Melanocyte of skin (primary cell): ENCODE measurements around the gene CARNS1. TPM values are rescaled to one million over a fixed set of nuclear protein-coding genes. Genes with fewer than 3 reads are reported as not detected.

ENCODE experiments used
- small RNA-seq, 2 donors: library from RNA; depleted of rRNA; stranded (forward); fragments of <200 nt; gene quantifications; one replicate each; pipeline ENCODE3, GENCODE V24; 2012
- total RNA-seq, 2 donors: library from RNA; depleted of rRNA; stranded (reverse); fragments of >200 nt; gene quantifications; 2 replicates each; pipeline ENCODE4 v1.2.3, GENCODE V29; 2012

Gene CARNS1, protein sequence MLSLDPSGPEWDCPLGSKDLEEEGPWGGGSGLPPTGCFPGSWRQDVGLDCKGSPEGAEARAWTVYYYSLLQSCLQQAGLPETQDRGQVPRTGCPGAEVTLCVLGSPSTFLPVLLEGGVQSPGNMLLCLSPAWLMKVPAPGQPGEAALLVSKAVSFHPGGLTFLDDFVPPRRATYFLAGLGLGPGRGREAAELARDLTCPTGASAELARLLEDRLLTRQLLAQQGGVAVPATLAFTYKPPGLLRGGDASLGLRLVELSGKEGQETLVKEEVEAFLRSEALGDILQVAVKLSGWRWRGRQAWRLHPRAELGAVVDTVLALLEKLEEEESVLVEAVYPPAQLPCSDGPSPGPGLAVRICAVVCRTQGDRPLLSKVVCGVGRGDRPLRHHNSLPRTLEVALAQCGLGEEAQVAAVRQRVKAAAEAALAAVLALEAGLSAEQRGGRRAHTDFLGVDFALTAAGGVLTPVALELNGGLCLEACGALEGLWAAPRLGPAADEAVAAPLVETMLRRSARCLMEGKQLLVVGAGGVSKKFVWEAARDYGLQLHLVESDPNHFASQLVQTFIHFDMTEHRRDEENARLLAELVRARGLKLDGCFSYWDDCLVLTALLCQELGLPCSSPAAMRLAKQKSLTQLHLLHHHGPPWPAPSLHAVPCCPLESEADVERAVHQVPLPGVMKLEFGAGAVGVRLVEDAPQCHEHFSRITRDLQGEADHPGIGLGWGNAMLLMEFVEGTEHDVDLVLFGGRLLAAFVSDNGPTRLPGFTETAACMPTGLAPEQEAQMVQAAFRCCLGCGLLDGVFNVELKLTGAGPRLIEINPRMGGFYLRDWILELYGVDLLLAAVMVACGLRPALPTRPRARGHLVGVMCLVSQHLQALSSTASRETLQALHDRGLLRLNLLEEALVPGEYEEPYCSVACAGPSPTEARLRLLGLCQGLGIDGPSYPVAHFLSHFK
- under 1 TPM in 1 of 2 donors, not detected in 1; under 0.01 TPM for total RNA-seq

DNA sequence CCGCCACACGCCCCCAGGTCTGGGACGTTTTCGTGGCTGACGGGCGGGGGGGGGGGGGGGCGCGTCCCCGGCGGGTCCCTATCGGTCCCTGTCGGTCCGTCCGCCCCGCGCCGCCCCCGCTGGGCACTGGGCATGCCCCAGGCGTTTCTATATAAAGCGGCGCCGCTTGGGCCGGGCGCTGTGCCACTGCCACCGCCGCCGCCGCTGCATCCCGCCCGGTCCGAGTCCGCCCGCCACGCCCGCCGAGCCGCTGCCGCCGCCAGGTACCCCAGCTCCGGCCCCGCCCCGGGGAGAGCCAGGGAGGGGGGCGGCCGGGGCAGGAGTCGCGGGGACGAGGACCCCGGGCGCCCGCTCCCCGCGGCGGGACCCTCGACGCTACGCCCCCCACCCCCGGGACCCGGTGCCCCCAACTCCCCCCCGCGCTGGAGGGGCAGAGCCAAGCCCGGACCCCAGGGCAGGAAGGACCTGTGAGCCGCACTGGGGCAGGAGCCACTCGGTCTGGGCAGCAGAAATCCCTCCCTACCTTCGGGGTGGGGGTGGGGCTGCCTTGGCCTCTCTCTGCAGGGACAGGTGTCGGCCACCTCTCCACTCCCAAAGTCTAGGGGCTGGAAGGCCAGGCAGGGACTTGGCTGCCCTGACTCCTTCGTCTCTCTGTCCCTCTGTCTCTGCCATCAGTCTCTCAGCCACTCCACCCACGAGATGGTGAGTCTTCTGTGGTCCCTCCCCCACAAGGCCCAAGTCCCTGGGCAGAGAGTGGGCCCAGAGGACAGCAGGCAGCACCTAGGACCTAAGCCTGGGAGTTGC is at the start of gene CARNS1:
Gene CARNS1 (plus strand): TSS at position 178 of the 804 bp plus-strand sequence. CDS start 522 bp downstream, at position 700.

DNA sequence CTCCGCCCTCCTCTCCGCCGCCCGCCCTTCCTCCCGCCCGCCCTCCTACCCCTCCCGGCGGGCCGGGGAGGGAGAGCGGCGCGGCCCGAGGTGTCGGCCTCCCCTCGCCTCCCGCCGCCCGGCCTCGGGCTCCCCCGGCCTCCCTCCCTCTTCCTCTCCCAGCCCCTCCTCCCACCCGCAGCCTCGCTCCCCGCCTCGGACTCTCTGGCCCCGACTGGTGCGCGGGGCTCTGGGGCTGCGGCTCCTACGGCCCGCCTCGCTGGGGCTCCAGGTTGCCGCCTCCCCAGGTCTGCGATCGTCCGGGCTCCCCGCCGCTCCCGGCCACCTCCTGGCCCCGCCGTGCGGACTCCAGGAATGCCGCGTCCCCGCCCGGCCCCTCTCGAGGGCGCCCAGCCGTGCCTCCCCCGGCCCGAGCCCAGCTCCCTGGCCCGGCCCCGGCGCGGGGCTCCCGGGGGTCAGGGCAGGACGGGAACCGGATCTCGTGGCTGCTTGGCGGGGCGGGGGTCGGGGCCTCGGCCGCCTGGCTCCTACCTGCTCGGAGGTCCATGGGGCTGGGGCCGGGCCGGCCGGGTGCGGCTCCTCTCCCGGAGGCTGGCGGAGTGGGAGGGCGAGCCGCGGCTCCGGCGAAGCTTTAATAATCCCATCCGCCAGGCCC is 42.4 kb upstream of the CARNS1 start, which contains the start of gene CLCF1:
Gene CLCF1 (minus strand): TSS at position 606 of the 655 bp plus-strand sequence. CDS start 59 bp downstream, at position 547.

DNA sequence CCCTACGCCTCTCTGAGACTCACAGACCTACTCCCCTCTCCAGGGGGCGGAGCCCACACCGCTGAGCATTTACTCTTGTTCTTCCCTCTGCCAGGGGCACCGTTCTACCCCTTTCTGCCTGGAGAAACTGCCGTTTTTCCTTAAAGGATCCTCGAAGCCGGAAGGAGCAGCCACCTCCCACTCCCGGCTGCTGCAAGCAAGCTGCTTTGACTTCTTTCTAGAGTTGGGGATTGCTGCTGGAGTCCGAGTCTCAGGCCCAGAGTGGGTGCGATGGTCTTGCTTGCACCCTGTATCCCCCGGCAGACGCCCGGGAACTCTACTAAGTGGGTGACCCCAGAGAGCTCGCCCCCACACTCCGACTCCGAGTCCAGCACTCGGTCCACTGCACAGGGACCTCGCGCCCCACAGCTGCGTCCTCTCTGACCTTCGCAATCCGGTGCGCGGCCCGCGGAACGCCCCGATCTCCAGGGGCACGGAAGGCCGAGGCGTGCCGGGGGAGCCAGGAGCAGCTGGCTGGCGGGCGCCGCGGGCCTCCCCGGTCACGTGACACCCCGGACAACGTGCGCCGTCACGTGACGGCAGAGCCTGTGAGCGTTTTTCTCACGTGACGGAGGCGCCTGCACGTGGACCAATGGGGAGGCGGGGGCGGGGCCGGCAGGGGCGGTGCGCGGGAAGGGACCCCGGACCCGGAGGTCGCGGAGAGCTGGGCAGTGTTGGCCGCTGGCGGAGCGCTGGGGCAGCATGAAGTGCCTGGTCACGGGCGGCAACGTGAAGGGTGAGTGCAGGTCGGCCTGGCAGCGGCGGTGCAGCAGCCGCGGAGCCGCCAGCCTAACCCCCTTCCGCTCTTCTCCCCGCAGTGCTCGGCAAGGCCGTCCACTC is 23.9 kb upstream of the CARNS1 start, which contains the start of gene RAD9A:
Gene RAD9A (plus strand): TSS at position 683 of the 879 bp plus-strand sequence. CDS start 59 bp downstream, at position 742.

DNA sequence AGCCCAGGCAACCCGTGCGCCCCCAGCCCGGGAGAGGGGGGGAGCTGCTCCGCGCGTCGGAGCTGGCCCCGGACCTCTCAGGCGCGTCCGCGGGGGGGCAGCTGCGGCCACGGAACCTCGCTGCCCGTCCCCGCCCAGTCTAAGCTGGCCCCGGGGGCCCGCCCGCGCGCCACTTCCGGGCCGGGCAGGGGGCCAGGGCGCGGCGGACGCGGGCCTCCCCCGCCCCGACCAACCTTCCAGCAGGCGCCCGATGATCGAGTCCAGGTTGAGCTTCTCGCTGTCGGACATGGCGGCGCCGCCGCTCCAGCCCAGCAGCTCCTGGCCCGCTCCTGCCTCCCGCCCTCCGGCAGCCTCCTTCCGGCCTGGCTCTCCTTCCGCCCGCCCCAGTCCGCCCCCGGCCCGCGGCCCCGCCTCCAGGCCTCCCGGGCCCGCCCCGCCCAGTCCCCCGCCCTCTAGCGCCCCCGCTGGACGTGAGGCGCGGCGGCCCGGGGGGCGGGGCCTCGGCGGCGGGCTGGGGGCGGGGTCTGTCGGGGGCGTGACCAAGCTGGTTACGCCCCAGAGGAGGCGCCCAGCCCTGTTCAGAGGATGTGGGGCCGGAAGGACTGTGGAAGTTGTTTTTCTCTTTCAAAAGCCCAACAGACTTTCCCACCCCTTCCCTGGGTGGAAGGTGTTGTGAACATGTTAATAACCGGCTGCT is 13.8 kb upstream of the CARNS1 start, which contains the start of gene PPP1CA:
Gene PPP1CA (minus strand): TSS at position 364 of the 697 bp plus-strand sequence. CDS start 76 bp downstream, at position 288.

DNA sequence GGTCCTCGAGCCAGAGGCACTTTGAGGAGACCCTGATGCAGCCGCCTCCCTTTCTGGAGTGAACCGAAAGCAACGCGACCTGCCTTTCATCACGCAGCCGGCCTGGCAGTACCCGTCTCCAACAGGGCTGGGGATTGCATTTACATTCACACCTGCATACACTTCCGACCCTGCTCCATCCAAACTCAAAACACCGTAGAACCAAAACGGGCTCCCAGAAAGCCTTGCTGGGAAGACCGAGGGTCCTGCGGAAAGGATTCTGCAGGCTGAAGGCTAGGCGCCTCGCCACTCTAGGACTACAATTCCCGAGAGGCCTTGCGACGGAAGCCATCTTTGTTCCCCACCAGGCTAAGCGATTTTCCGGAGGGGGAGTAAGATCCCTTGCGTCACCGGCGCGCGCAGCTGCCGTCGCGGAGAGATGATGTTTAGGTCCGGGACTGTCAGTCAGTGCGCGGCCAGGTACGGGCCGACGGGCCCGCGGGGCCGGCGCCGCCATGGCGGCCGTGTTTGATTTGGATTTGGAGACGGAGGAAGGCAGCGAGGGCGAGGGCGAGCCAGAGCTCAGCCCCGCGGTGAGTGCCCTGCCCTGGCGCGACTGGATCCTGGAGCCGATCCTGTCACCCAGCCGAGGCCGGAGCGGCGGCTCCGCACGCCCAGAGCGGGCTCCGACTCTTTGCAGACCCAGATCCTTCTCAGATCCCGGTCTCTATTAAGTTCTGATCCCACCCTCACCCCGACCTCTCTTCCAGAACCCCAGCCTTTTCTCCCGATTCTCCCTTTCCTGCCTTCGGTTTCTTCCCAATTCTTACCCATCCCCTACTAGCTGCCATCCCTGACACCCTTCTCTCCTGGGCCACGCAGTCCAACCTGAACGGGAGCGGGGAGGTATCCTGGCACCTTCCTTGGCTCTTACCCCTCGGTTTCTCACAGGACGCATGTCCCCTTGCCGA is 12.8 kb downstream of the CARNS1 start, which contains the start of gene RPS6KB2:
Gene RPS6KB2 (plus strand): TSS at position 443 of the 950 bp plus-strand sequence. CDS start 52 bp downstream, at position 495.

DNA sequence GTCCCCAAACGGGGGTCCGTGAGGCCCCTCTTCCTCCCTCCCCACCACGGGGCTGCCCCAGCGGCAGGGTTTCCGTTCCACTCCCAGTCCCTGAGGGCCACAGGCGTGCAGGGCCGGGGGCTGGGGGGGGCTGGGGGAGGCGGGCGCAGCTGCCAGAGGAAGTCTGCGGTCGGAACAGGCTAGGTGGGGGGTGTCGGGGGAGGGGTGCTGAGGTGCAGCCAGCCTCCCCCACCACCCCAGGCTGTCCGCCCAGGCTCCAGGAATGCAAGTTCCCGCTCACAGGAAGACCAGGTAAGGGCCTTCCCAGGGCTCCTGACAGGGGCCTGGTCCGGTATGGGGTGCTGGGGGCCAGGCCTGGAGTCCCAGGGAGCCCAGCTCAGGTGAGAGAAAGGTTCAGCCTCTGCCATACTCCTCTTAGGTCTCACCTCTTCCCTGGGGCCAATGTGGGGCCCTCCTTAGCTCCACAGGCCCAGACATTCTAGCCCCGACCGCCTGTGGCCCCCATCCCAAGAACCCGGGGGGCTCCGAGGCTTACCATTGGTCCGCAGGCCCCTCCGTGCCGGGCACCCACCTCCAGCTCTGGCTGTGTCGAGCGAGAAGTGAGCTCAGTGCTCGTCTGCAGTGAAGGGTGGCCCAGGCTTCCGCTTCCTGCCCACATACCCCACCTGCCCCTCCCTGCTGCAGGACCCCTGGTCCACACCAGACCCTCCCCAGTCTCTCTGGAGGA is 21.8 kb downstream of the CARNS1 start, which contains the start of gene PTPRCAP:
Gene PTPRCAP (minus strand): TSS at position 601 of the 727 bp plus-strand sequence. CDS start 63 bp downstream, at position 538.

DNA sequence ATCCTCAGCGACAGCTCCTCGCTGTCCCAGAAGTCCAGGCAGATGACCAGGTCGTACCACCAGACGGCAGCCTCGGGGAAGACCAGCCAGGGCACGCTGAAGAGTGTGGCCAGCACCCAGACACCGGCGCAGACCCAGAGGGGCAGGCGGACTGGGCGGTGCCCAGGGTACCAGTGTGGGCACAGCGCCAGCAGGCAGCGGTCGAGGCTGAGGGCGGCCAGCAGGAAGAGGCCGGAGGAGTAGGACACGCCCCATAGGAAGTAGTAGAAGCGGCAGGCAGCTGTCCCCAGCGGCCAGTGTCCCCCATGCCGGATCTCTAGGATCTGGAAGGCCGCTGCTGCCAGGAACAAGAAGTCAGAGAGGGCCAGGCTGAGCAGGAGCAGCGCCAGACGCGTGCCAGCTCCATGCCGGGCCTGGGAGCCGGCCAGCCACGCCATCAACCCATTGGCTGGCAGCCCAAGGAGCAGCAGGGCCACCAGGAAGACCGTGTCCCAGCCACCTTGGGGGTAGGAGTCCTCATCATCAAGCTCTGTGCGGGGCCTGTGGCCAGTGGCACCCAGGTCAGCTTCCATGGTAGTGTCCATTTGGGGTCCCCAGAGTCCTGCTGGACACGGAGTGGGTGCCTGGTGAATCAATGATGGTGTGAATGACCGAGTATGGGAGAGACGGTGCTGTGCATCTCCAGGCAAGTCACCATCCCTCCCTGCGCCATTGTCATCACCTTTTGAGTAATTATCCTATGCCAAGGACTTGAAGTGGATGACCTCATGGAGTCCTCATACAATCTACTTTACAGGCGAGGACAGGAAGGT is 36.9 kb downstream of the CARNS1 start, which contains the start of gene GPR152:
Gene GPR152 (minus strand): TSS at position 589 of the 812 bp plus-strand sequence. CDS start 5 bp downstream, at position 584.

DNA sequence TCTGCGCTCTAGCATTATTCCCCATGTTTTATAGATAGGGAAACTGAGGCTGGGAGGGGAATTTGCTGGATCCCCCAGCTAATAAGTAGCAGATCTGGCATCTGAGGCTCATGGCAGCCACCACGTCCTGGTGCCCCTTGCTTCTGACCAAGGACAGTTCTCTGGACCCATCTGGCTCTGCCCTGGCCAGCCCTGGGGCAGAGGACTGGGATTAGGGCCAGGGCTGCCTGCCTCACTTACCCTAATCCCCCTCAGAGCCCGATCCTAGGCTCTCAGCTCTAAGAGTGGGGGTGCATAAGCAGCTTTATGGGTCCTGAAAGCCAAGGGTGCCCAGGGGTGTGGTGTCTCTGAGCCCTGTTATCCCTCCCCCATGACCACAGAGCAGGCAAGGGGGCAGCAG is 39.6 kb downstream of the CARNS1 start, which contains the start of gene CABP4:
Gene CABP4 (plus strand): TSS at position 301 of the 400 bp plus-strand sequence. CDS start 70 bp downstream, at position 371.

DNA sequence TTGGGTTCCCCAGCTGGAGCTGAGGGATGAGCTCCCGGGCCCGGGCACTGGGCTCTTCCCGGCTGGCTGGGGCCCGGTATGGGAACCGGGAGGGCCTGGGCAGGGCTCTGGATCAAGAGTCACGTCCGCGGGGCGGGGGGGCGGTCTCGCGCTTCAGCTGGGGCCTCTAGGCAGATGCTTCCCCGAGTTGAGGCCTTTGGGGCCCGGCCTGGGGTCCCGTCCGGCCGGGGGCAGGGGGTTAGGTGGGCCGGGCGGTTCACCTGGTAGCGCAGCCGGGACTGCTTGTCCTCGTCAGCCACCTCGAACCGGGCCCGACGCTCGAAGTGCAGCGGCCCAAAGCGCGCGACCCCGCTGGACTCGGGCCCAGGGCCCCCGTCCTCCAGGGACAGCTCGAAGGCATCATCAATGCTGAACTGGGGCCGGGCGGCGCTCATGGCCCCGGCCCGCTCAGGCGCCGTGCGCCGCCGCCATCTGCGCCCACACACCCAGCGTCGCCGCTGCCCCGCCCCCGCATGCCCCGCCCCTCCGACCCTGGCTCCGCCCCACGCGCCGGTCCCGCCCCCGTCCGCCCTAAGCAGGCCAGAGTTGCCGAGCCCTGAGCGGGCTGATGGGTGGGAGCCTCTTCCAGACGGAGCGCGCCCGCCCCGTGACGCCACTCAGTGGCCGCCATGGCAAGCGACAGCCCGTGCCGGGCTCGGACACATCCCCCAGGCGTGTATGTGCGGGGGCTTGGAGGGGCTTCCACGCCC is 53.5 kb downstream of the CARNS1 start, which contains the start of gene TMEM134:
Gene TMEM134 (minus strand): TSS at position 493 of the 749 bp plus-strand sequence. CDS start 59 bp downstream, at position 434.

Small RNA genes lying within 50 kb of the gene (small RNA-seq; reads per million reads assigned to genes)
- 0 to 0.09 reads per million in 2 donors for gene RNU6-1238P

Other genes starting within 250 kb of the CARNS1 start
- gene GRK2, start 149.2 kb upstream of the CARNS1 start, total RNA-seq, result 10 to 100 TPM; 32.3 to 42.0 TPM
- gene ANKRD13D, start 126.4 kb upstream of the CARNS1 start, total RNA-seq, result 10 to 100 TPM; 43.7 to 44.3 TPM
- 10 to 100 TPM; 11.7 to 14.8 TPM for gene SSH3, start 112.1 kb upstream of the CARNS1 start, total RNA-seq
- 10 to 100 TPM; 18.3 to 22.4 TPM for gene POLD4, start 62.1 kb upstream of the CARNS1 start, total RNA-seq
- under 1 TPM; 0.33 to 0.34 TPM for gene CLCF1, start 42.1 kb upstream of the CARNS1 start, total RNA-seq
- 10 to 100 TPM; 10.7 to 11.0 TPM for gene RAD9A, start 23.7 kb upstream of the CARNS1 start, total RNA-seq
- 100 to 1,000 TPM; 176 to 244 TPM for gene PPP1CA, start 13.8 kb upstream of the CARNS1 start, total RNA-seq
- gene TBC1D10C, start 11.6 kb upstream of the CARNS1 start, total RNA-seq, result not detected
- gene RPS6KB2, start 12.8 kb downstream of the CARNS1 start, total RNA-seq, result 10 to 100 TPM; 33.3 to 37.5 TPM
- gene PTPRCAP, start 22.0 kb downstream of the CARNS1 start, total RNA-seq, result 1 to 10 TPM in 1 of 2 donors, under 1 TPM in 1; 0.33 to 1.0 TPM
- 100 to 1,000 TPM; 120 to 134 TPM for gene CORO1B, start 27.8 kb downstream of the CARNS1 start, total RNA-seq
- gene GPR152, start 37.1 kb downstream of the CARNS1 start, total RNA-seq, result not detected
- not detected for gene CABP4, start 39.7 kb downstream of the CARNS1 start, total RNA-seq
- gene TMEM134, start 53.6 kb downstream of the CARNS1 start, total RNA-seq, result 10 to 100 TPM; 19.0 to 26.8 TPM
- 10 to 100 TPM; 52.3 to 81.6 TPM for gene AIP, start 67.3 kb downstream of the CARNS1 start, total RNA-seq
- gene PITPNM1, start 89.7 kb downstream of the CARNS1 start, total RNA-seq, result 10 to 100 TPM; 14.0 to 15.8 TPM
- 10 to 100 TPM; 14.5 to 19.3 TPM for gene CDK2AP2, start 92.5 kb downstream of the CARNS1 start, total RNA-seq
- gene CABP2, start 107.8 kb downstream of the CARNS1 start, total RNA-seq, result not detected
- gene GSTP1, start 168.1 kb downstream of the CARNS1 start, total RNA-seq, result 1,000 to 10,000 TPM; 1,560 to 1,583 TPM
- gene NDUFV1, start 191.3 kb downstream of the CARNS1 start, total RNA-seq, result 100 to 1,000 TPM; 199 to 221 TPM
- 1 to 10 TPM; 6.9 to 7.3 TPM for gene NUDT8, start 214.3 kb downstream of the CARNS1 start, total RNA-seq
- not detected for gene TBX10, start 224.1 kb downstream of the CARNS1 start, total RNA-seq
- gene ACY3, start 235.1 kb downstream of the CARNS1 start, total RNA-seq, result not detected